ENCODE measurements around the gene SOCS1. TPM values are rescaled to one million over a fixed set of nuclear protein-coding genes. Genes with fewer than 3 reads are reported as not detected.

Gene SOCS1
- polyA plus RNA-seq, 1 experiment = 11.6 TPM

GRCh38 chr16:11236461-11237254 lies 19.3 kb downstream of the SOCS1 start:
- TF ChIP-seq CTCF (IDR thresholded peaks at IDR 0.05; ENCODE audit: low read depth, low read length) = no peak
- Histone ChIP-seq H3K4me3 (ENCODE audit: low read depth, low read length) (no peak overlapping the region), H3K27me3 (ENCODE audit: control insufficient read depth, insufficient read depth, low read length) (no peaks in the 10 kb centered on the region), H3K9me3 (ENCODE audit: control insufficient read depth, insufficient read depth, low read length) (no peaks in the 10 kb centered on the region), H3K27ac (ENCODE audit: low read depth, low read length) (no peak overlapping the region)
- CTCF ChIA-PET = no interaction called here
- DNase-seq (ENCODE audit: low read depth, low spot score) = no peak
- POLR2A ChIA-PET = no interaction called here

GRCh38 chr16:11235703-11235991 lies 20.4 kb downstream of the SOCS1 start:
- Histone ChIP-seq H3K27me3 (ENCODE audit: control insufficient read depth, insufficient read depth, low read length) (no peaks in the 10 kb centered on the region), H3K27ac (ENCODE audit: low read depth, low read length) (no peak overlapping the region), H3K4me3 (ENCODE audit: low read depth, low read length) (no peak overlapping the region), H3K9me3 (ENCODE audit: control insufficient read depth, insufficient read depth, low read length) (no peaks in the 10 kb centered on the region)
- ChIA-PET CTCF (no interaction called here), POLR2A (no interaction called here)
- no peak for DNase-seq (ENCODE audit: low read depth, low spot score)
- TF ChIP-seq CTCF (IDR thresholded peaks at IDR 0.05; ENCODE audit: low read depth, low read length) = no peak

GRCh38 chr16:11234884-11235702 lies 20.9 kb downstream of the SOCS1 start:
- H3K27me3 ChIP-seq (ENCODE audit: control insufficient read depth, insufficient read depth, low read length) = no peaks in the 10 kb centered on the region
- ChIA-PET POLR2A (no interaction called here), CTCF (no interaction called here)
- H3K9me3 ChIP-seq (ENCODE audit: control insufficient read depth, insufficient read depth, low read length) = no peaks in the 10 kb centered on the region
- no peak for TF ChIP-seq CTCF (IDR thresholded peaks at IDR 0.05; ENCODE audit: low read depth, low read length)
- no peak overlapping the region for H3K4me3 ChIP-seq (ENCODE audit: low read depth, low read length)
- DNase-seq (ENCODE audit: low read depth, low spot score) = no peak
- no peak overlapping the region for H3K27ac ChIP-seq (ENCODE audit: low read depth, low read length)

GRCh38 chr16:11233727-11234376 lies 22.2 kb downstream of the SOCS1 start:
- no peak for TF ChIP-seq CTCF (IDR thresholded peaks at IDR 0.05; ENCODE audit: low read depth, low read length)
- Histone ChIP-seq H3K27me3 (ENCODE audit: control insufficient read depth, insufficient read depth, low read length) (no peaks in the 10 kb centered on the region), H3K4me3 (ENCODE audit: low read depth, low read length) (no peak overlapping the region), H3K27ac (ENCODE audit: low read depth, low read length) (no peak overlapping the region), H3K9me3 (ENCODE audit: control insufficient read depth, insufficient read depth, low read length) (no peaks in the 10 kb centered on the region)
- ChIA-PET POLR2A (interaction anchor here (0.6 to 0.7 kb wide), 2 partner anchors 21 to 33 kb away, joined by 3 to 4 read pairs; no protein-coding TSS in a partner anchor), CTCF (interaction anchor here (1.2 kb wide), 1 partner anchor 32 kb away, joined by 3 read pairs; no protein-coding TSS in a partner anchor)
- DNase-seq (ENCODE audit: low read depth, low spot score) = no peak

Measured in AG04450 (cell line).